GM12878 (cell line): ENCODE data around the gene ERN1. TPM values are rescaled to one million over a fixed set of nuclear protein-coding genes. Genes with fewer than 3 reads are reported as not detected.

ENCODE experiments used
- ATF3 ChIP-seq: IDR thresholded peaks from 2 replicates; pipeline ENCODE4 v1.6.1; 2011; ENCODE audit warnings: low read depth, mild to moderate bottlenecking, low read length, moderate library complexity, borderline replicate concordance; ENCODE audit errors: extremely low read depth
- CEBPB ChIP-seq, 2 experiments: fragments of 150-350 bp in 1 of 2; IDR thresholded peaks; 2 replicates each; pipeline ENCODE4 v1.6.1; 2012 to 2014; ENCODE audit warnings: low read depth in 2 of 2, low read length in 2 of 2, borderline replicate concordance in 1 of 2, inconsistent platforms in 1 of 2
- CUX1 ChIP-seq: IDR thresholded peaks from 2 replicates; pipeline ENCODE4 v1.6.1; 2012; ENCODE audit warnings: improper control_type of control experiment, low read depth, low read length; ENCODE audit not compliant: insufficient replicate concordance
- FOXK2 ChIP-seq: fragments of 450-650 bp; IDR thresholded peaks from 2 replicates; pipeline ENCODE4 v1.6.1; 2017; ENCODE audit warnings: mild to moderate bottlenecking, moderate library complexity
- HDAC2 ChIP-seq: fragments of 200-600 bp; sonication (generic); IDR thresholded peaks from 2 replicates; pipeline ENCODE4 v1.6.1; 2017
- HDGF ChIP-seq: fragments of 450-650 bp; IDR thresholded peaks from 2 replicates; pipeline ENCODE4 v1.6.1; 2016; ENCODE audit warnings: antibody characterized with exemption
- HSF1 ChIP-seq: fragments of 150-350 bp; IDR thresholded peaks from 2 replicates; pipeline ENCODE4 v1.6.1; 2014; ENCODE audit warnings: mild to moderate bottlenecking, low read depth, low read length
- IKZF2 ChIP-seq, 2 experiments: fragments of 450-650 bp; IDR thresholded peaks; 2 replicates each; pipeline ENCODE4 v1.6.1; 2017; ENCODE audit warnings: mild to moderate bottlenecking in 2 of 2, moderate library complexity in 2 of 2
- MEF2A ChIP-seq: IDR thresholded peaks from 2 replicates; pipeline ENCODE4 v1.6.1; 2011; ENCODE audit warnings: low read depth, mild to moderate bottlenecking, low read length, moderate library complexity; ENCODE audit not compliant: insufficient read depth
- NFYA ChIP-seq: IDR thresholded peaks from 2 replicates; pipeline ENCODE4 v1.6.1; 2011; ENCODE audit warnings: low read depth, mild to moderate bottlenecking, low read length, improper control_type of control experiment, borderline replicate concordance
- NFYB ChIP-seq: IDR thresholded peaks from 2 replicates; pipeline ENCODE4 v1.6.1; 2011; ENCODE audit warnings: low read depth, mild to moderate bottlenecking, low read length, improper control_type of control experiment, moderate library complexity; ENCODE audit not compliant: insufficient read depth
- PAX8 ChIP-seq: fragments of 450-650 bp; IDR thresholded peaks from 2 replicates; pipeline ENCODE4 v1.6.1; 2017; ENCODE audit warnings: mild to moderate bottlenecking, moderate library complexity
- POLR2AphosphoS2 ChIP-seq: IDR thresholded peaks from 2 replicates; pipeline ENCODE4 v1.6.1; 2011; ENCODE audit warnings: low read depth, mild to moderate bottlenecking, low read length, improper control_type of control experiment, moderate library complexity
- RBBP5 ChIP-seq: fragments of 200-600 bp; sonication (generic); conservative IDR thresholded peaks from 2 replicates; pipeline ENCODE4 v1.6.1; 2016
- SMAD1 ChIP-seq: fragments of 450-650 bp; IDR thresholded peaks from 2 replicates; pipeline ENCODE4 v1.6.1; 2018; ENCODE audit warnings: mild to moderate bottlenecking, low read depth; ENCODE audit not compliant: partially characterized antibody
- SMAD5 ChIP-seq: IDR thresholded peaks from 2 replicates; pipeline ENCODE4 v1.6.1; 2016; ENCODE audit warnings: antibody characterized with exemption, low read depth
- SUPT20H ChIP-seq: IDR thresholded peaks from 2 replicates; pipeline ENCODE4 v1.6.1; 2011; ENCODE audit warnings: low read depth, mild to moderate bottlenecking, low read length, moderate library complexity, borderline replicate concordance; ENCODE audit not compliant: control insufficient read depth
- ZBTB40 ChIP-seq: fragments of 450-650 bp; IDR thresholded peaks from 2 replicates; pipeline ENCODE4 v1.6.1; 2016; ENCODE audit warnings: mild to moderate bottlenecking, moderate library complexity, borderline replicate concordance
- ZNF622 ChIP-seq: fragments of 450-650 bp; IDR thresholded peaks from 2 replicates; pipeline ENCODE4 v1.6.1; 2017; ENCODE audit warnings: mild to moderate bottlenecking, inconsistent platforms
- polyA plus RNA-seq, 11 experiments: library from polyadenylated mRNA; depleted of rRNA in 4 of 11; unstranded in 6 of 11; stranded (reverse) in 5 of 11; fragments of >200 nt; fragmentation: Nextera tagmentation in 4 of 11; fragmentation: Illumina TruSeq in 1 of 11; extraction: Ambion mirVana in 4 of 11; extraction: Trizol in 1 of 11; gene quantifications; 1 replicate in 1 of 11; 2 replicates in 10 of 11; pipeline versions ENCODE4 v1.2.1 to v1.2.3, GENCODE V29; 2011 to 2016; ENCODE audit warnings: inconsistent platforms in 2 of 11, missing spikeins in 2 of 11, low read depth in 1 of 11
- total RNA-seq, 4 experiments: library from RNA; depleted of rRNA in 3 of 4; stranded (reverse); fragments of >200 nt in 3 of 4; fragmentation: Illumina TruSeq in 1 of 4; extraction: Trizol in 1 of 4; gene quantifications; 2 replicates each; pipeline versions ENCODE4 v1.2.1 to v1.2.3, GENCODE V29; 2013 to 2021

ERN1 gene
- total and polyA plus RNA-seq, 10 of the 15 experiments (the other 5 are each of a cell fraction or from before 2014, with no cell fraction given): 2.6 to 19.2 (median 7.6) TPM

GRCh38 chr17:64145751-64146417 lies 15.9 kb upstream of the ERN1 start (continued):
- TF ChIP-seq NFYA: peak; percentile 44; the same call in 1 of the 2 replicates
- TF ChIP-seq HSF1: 0 out of 2 replicates have a peak, but pooled peaks have one; percentile 27
- peak; percentile 91 for TF ChIP-seq NFYB
- TF ChIP-seq IKZF2 (IDR thresholded peaks at IDR 0.05): no peak
- TF ChIP-seq SMAD5: peak; percentile 99
- no peak for TF ChIP-seq ZNF622
- no peak for TF ChIP-seq MEF2A
- 0 out of 2 replicates have a peak, but pooled peaks have one; percentile 10 for TF ChIP-seq ZBTB40
- TF ChIP-seq SUPT20H: no peak
- peak; percentile 44; the same call in 1 of the 2 replicates for TF ChIP-seq FOXK2
- no peak for TF ChIP-seq PAX8
- no peak for TF ChIP-seq HDAC2
- no peak for TF ChIP-seq CUX1
- TF ChIP-seq HDGF: no peak
- TF ChIP-seq SMAD1: peak; percentile 90
- TF ChIP-seq CEBPB (IDR thresholded peaks at IDR 0.05; ENCODE audit: borderline replicate concordance in 1 of 2, low read depth in 2 of 2, low read length in 2 of 2): no peak
- TF ChIP-seq RBBP5: no peak
- TF ChIP-seq ATF3: peak; percentile 87
- TF ChIP-seq POLR2AphosphoS2: peak; percentile 99
